IPS-NIHi11 (cell line): ENCODE data around the gene GDPGP1.

Experiments
- DNase-seq: peaks from one replicate; pipeline ENCODE4 v3.0.0; 2012; ENCODE audit warnings: mixed read lengths, low spot score

Gene GDPGP1

GRCh38 chr15:90203922-90204321 is 30.1 kb upstream of the GDPGP1 start:
- DNase-seq = no peak

- no peak for DNase-seq
Observed at GRCh38 chr15:90205050-90205848, 28.8 kb upstream of the GDPGP1 start.

GRCh38 chr15:90205886-90206285 is 28.1 kb upstream of the GDPGP1 start:
- no peak for DNase-seq

GRCh38 chr15:90207252-90207651 is 26.8 kb upstream of the GDPGP1 start:
- no peak for DNase-seq

GRCh38 chr15:90208356-90208755 is 25.7 kb upstream of the GDPGP1 start:
- no peak for DNase-seq

GRCh38 chr15:90209591-90209990 is 24.4 kb upstream of the GDPGP1 start:
- no peak for DNase-seq

- DNase-seq = no peak
Observed at GRCh38 chr15:90210593-90210992, 23.4 kb upstream of the GDPGP1 start.

GRCh38 chr15:90211009-90211408 is 23.0 kb upstream of the GDPGP1 start:
- no peak for DNase-seq

GRCh38 chr15:90211440-90212143 is 22.4 kb upstream of the GDPGP1 start:
- no peak for DNase-seq

- DNase-seq = no peak
Observed at GRCh38 chr15:90212221-90213098, 21.5 kb upstream of the GDPGP1 start.

- DNase-seq = no peak
Observed at GRCh38 chr15:90213122-90213817, 20.7 kb upstream of the GDPGP1 start.

GRCh38 chr15:90213818-90214204 is 20.2 kb upstream of the GDPGP1 start:
- DNase-seq = no peak

- DNase-seq = no peak
Observed at GRCh38 chr15:90214553-90215196, 19.3 kb upstream of the GDPGP1 start.

GRCh38 chr15:90217671-90218394 is 16.2 kb upstream of the GDPGP1 start:
- no peak for DNase-seq

GRCh38 chr15:90219421-90220141 is 14.4 kb upstream of the GDPGP1 start:
- peak; percentile 90 for DNase-seq

- DNase-seq = peak; percentile 89
Observed at GRCh38 chr15:90221246-90221900, 12.6 kb upstream of the GDPGP1 start.

GRCh38 chr15:90222547-90222946 is 11.5 kb upstream of the GDPGP1 start:
- no peak for DNase-seq

GRCh38 chr15:90223441-90224165 is 10.4 kb upstream of the GDPGP1 start:
- DNase-seq = no peak

GRCh38 chr15:90225047-90225446 is 9.0 kb upstream of the GDPGP1 start:
- DNase-seq = no peak
